Renal cortex interstitium (tissue), 11 donors: ENCODE measurements around the gene ITPR3. TPM values are rescaled to one million over a fixed set of nuclear protein-coding genes. Genes with fewer than 3 reads are reported as not detected.

Experiments used
- DNase-seq, 11 donors: peaks; one replicate each; pipeline ENCODE4 v3.0.0-alpha.2; 2013; ENCODE audit warnings: low read depth in 9 of 11, low spot score in 4 of 11; ENCODE audit errors: extremely low read depth in 1 of 11
- polyA plus RNA-seq, 3 donors: library from polyadenylated mRNA; unstranded; fragments of 120-200 nt; gene quantifications; one replicate each; pipeline ENCODE4 v1.2.1, GENCODE V29; 2013; ENCODE audit not compliant: insufficient read length in 3 of 3

The ITPR3 gene
- polyA plus RNA-seq, 3 donors: 7.2 to 12.4 (median 8.6) TPM

GRCh38 chr6:33692078-33692759 lies 71.1 kb downstream of the ITPR3 start:
- DNase-seq: no peak

- DNase-seq: no peak
These were observed 71.6 kb downstream of the ITPR3 start for GRCh38 chr6:33692760-33693158.

GRCh38 chr6:33693186-33694105 lies 72.3 kb downstream of the ITPR3 start:
- no peak for DNase-seq

- DNase-seq: no peak
These were observed 73.3 kb downstream of the ITPR3 start for GRCh38 chr6:33694401-33694931.

- no peak for DNase-seq
These were observed 73.9 kb downstream of the ITPR3 start for GRCh38 chr6:33694977-33695376.

- no peak for DNase-seq
These were observed 74.3 kb downstream of the ITPR3 start for GRCh38 chr6:33695451-33695887.

GRCh38 chr6:33696076-33696475 lies 75.0 kb downstream of the ITPR3 start:
- DNase-seq: no peak

- no peak for DNase-seq
These were observed 75.7 kb downstream of the ITPR3 start for GRCh38 chr6:33696548-33697518.

- DNase-seq: no peak
These were observed 76.7 kb downstream of the ITPR3 start for GRCh38 chr6:33697845-33698244.

GRCh38 chr6:33698494-33698893 lies 77.4 kb downstream of the ITPR3 start:
- no peak for DNase-seq

- DNase-seq: no peak
These were observed 78.0 kb downstream of the ITPR3 start for GRCh38 chr6:33699131-33699530.

GRCh38 chr6:33699739-33700138 lies 78.6 kb downstream of the ITPR3 start:
- DNase-seq: no peak

- peak in 7 of 11 donors; percentile 41 to 67 (median 50) for DNase-seq
These were observed 79.4 kb downstream of the ITPR3 start for GRCh38 chr6:33700391-33701050.

GRCh38 chr6:33702345-33702977 lies 81.3 kb downstream of the ITPR3 start:
- no peak for DNase-seq

GRCh38 chr6:33704215-33705066 lies 83.3 kb downstream of the ITPR3 start:
- no peak for DNase-seq

GRCh38 chr6:33705268-33705885 lies 84.3 kb downstream of the ITPR3 start:
- no peak for DNase-seq
